GM20000 (cell line): ENCODE results near the gene CDKAL1.

Experiments used
- DNase-seq: peaks from one replicate; pipeline ENCODE4 v3.0.0; 2012; ENCODE audit warnings: low spot score
- TF ChIP-seq, protein P1 (sequence below): IDR thresholded peaks from 2 replicates; pipeline ENCODE4 v1.5.1; 2012; ENCODE audit warnings: mild to moderate bottlenecking, control low read depth; ENCODE audit errors: extremely low read depth, missing control alignments

CDKAL1 gene

DNA sequence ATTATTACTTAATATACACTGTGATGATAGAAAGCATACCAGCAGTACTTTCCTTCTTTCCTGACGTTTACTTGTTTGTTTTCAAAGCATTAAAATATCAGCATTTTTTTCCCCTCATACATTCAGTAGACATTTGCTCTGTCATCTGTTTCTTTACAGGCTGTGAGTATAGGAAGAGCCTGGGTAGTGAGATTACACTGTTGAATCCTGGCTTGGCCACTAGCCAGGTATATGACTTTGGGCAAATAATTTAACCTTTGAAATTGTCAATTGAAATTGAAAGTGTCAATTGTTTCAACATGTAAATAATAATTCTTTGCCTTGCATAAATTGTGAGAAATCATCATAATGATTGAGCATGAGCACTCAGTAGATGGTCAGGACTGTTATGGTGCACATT, 336.2 kb downstream of the CDKAL1 start:
- TF ChIP-seq, protein P1, sequence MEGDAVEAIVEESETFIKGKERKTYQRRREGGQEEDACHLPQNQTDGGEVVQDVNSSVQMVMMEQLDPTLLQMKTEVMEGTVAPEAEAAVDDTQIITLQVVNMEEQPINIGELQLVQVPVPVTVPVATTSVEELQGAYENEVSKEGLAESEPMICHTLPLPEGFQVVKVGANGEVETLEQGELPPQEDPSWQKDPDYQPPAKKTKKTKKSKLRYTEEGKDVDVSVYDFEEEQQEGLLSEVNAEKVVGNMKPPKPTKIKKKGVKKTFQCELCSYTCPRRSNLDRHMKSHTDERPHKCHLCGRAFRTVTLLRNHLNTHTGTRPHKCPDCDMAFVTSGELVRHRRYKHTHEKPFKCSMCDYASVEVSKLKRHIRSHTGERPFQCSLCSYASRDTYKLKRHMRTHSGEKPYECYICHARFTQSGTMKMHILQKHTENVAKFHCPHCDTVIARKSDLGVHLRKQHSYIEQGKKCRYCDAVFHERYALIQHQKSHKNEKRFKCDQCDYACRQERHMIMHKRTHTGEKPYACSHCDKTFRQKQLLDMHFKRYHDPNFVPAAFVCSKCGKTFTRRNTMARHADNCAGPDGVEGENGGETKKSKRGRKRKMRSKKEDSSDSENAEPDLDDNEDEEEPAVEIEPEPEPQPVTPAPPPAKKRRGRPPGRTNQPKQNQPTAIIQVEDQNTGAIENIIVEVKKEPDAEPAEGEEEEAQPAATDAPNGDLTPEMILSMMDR, result no peak

DNA sequence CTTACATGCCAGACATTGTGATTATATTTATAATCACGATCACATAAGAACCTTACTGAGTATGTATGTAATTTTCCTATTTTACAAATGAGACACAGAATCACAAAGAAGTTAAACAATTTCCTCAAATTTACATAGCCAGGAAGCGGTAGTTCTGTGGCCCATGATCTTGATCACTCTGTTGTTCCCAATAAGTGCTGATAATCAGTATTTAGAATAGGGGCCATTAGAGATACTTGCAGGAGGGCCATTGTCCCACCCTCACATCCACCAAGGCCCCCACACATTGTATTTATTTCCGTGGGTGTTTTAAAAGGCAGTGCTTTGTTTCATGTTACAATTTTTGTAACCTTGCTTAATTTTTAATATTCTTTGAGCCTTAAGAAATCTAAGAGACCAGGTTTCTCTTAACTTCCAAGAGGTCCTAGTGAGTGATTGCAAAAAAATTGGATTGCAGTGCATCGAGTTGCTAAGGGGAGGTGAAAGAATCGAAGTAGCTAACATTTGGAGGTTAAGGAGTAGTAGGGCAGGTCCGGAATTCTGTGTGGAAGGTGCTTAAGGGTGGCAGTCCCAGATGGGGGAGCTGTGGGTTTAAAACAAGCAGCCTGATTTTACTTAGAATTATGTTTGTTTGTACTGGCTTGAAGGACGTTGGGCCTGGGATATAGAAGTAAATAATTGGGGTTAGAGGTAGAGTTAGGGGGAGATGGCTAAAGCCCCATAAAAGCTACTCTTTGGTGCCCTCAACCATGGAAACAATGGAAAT, 339.4 kb downstream of the CDKAL1 start:
- no peak for DNase-seq
- TF ChIP-seq, protein P1, result no peak

More for the DNA sequence above, 336.2 kb downstream of the CDKAL1 start:
- no peak for DNase-seq

DNA sequence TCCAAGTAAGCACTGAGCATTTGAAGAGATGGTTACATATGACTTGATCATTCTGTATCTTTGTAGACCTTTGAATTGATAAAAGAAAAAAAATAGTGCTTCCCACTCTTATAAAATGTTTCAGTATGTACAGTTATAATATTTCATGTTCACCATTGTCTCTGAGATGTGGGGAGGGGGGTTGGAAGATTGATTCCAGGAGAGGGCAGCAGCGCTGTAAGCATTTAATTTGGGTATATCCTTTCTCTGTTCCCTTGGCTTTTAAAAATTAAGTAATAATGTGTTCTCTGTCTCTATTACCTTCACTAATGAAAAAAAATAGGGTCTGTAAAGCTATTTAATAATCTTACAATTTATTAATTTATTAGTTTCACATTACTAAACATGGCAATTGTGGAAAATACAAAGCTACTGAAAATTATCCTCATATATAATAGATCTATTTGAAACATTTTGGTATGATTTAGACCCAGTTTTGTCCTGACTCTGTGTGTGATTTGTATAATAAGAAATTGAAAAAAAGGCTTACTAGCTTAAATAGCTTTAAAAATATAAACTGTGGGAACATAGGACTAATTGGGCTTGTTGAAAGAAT, 341.2 kb downstream of the CDKAL1 start:
- TF ChIP-seq, protein P1, result peak; percentile 19
- DNase-seq, result no peak

DNA sequence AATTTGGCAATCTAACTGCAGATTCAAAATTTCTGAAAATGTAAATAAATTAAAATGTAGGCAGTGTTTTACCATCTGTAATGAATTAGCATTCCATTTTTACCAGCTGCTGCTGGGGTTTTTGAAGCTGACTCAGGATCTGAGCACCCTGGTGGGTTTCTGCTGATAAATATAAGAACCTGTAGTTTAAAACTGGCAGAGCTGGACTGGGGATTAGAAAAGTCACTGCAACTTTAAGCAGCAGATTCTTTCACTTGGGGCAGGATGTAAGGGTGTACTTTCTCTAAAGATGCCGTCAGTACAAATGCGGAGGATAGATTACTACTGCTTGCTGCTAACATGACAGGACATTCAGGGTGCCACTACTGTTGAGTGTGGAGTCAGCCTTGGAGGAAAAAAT, 341.8 kb downstream of the CDKAL1 start:
- TF ChIP-seq, protein P1, result no peak
- DNase-seq, result no peak

DNA sequence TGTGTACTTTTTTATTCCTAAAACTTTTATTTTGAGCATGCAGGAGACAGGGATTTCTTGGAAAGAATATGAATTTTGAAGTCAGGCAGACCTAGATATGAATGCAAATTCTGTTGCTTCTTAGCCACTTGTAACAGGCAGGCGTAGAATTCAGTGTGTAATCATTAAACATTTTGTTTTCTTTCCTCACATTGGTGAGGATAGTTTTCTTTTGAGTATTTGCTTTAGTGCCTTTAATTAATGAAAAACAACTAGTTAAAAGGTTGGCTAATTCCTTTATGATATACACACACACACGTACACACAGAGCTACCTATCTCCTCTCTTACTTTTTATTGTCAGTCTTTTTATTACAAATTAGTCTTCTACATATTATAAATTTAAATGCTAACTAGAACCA, 342.3 kb downstream of the CDKAL1 start:
- TF ChIP-seq, protein P1, result no peak
- DNase-seq, result no peak

DNA sequence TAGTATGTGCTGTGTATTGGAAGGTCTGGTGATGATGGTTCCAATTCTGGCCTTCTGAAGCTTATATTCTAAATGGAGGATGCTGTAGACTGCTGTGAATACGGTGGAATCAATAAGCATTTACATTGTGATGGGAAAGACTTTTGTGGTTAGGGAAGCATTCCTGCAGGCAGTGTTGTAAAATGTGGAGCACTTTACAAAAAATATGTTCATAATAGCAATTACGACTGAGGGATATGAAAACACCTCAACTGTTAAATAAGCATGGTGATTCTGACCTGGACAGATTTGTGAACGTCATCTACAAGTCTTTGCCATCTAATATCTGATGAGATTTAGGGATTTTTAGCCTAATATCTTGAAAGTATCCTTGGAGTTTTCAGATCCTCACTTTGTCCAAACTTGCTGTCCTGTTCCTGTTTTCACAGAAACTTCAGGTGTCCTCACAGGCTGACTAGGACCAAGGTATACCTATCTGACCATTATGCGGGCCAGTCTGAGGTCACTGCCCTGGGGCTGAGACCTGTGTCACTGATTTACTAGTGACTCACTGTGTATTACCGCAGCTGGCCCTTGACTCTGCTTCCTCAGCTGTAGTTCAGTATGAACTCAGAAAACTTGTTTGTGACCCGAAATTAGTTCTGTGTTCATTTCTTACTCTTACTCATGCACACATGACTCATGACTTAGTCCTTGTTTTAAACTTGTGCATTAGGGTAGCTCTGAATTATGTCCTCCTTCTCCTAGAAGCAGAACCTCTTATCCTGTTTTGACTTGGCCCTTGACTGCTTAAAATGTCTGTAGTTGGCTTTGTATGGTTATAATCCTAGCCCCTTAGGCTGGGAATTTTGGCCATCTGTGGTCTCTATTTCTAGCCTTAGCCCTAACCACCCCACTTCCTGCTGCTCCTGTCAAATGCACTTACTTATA, 343.0 kb downstream of the CDKAL1 start:
- DNase-seq, result peak; percentile 77

More for the DNA sequence above, 343.0 kb downstream of the CDKAL1 start:
- TF ChIP-seq, protein P1, result no peak
